Right lobe of liver (tissue), 4 donors: ENCODE results near the gene PVALB.

Experiments
- POLR2A ChIP-seq: fragments of 450-650 bp; IDR thresholded peaks from one replicate; pipeline ENCODE4 v1.6.1; 2017; ENCODE audit warnings: antibody characterized with exemption, mild to moderate bottlenecking
- TF ChIP-seq, protein P1 (sequence below), 4 donors: fragments of 200-600 bp in 3 of 4; fragments of 450-650 bp in 1 of 4; IDR thresholded peaks; one replicate each; pipeline versions ENCODE4 v1.5.1 to v1.8.0; 2016 to 2022; ENCODE audit warnings: antibody characterized with exemption in 4 of 4, mild to moderate bottlenecking in 2 of 4
- donor health status: DM: no; HTN: no; CAD: no.
- donor health status: DM: no; HTN: no; CAD: no.
- donor health status: DM: no; HTN: yes; CAD: no.

DNA sequence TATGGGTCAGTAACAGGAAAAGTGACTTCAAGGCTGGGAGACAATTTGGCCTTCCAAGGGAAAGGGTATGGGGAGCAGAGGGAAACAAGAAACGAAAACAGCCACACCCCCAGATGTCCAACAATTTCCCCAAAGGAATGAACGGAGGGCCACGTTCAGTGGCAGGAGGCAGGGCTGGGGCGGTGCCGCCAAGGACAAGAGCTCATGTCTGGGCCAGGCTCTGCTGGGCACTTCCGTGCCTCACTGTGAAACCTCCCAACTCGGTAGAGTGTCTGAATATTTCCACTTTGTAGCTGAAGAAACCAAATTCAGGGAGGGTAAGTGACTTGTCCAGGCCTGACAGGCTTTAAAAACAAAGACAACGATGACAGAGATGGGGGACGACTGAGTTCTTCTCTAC lies 52.8 kb downstream of the PVALB start:
- TF ChIP-seq, protein P1, sequence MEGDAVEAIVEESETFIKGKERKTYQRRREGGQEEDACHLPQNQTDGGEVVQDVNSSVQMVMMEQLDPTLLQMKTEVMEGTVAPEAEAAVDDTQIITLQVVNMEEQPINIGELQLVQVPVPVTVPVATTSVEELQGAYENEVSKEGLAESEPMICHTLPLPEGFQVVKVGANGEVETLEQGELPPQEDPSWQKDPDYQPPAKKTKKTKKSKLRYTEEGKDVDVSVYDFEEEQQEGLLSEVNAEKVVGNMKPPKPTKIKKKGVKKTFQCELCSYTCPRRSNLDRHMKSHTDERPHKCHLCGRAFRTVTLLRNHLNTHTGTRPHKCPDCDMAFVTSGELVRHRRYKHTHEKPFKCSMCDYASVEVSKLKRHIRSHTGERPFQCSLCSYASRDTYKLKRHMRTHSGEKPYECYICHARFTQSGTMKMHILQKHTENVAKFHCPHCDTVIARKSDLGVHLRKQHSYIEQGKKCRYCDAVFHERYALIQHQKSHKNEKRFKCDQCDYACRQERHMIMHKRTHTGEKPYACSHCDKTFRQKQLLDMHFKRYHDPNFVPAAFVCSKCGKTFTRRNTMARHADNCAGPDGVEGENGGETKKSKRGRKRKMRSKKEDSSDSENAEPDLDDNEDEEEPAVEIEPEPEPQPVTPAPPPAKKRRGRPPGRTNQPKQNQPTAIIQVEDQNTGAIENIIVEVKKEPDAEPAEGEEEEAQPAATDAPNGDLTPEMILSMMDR (IDR thresholded peaks at IDR 0.05), result no peak
- TF ChIP-seq POLR2A, result no peak
